DMS153 treated with DMSO at 0.1 percent for 48 hours (cell line): ENCODE data around the gene CCRL2.
"Not testable (repeated sequence)": the region's sequence is repeated elsewhere in the genome, so short reads cannot be mapped to it uniquely, and the experiment has no call there.

ENCODE experiments used
- DNase-seq: peaks from one replicate; lab custom pipeline; 2025; ENCODE audit not compliant: unreplicated experiment; lab: John Stamatoyannopoulos, UW

CCRL2 gene

DNA sequence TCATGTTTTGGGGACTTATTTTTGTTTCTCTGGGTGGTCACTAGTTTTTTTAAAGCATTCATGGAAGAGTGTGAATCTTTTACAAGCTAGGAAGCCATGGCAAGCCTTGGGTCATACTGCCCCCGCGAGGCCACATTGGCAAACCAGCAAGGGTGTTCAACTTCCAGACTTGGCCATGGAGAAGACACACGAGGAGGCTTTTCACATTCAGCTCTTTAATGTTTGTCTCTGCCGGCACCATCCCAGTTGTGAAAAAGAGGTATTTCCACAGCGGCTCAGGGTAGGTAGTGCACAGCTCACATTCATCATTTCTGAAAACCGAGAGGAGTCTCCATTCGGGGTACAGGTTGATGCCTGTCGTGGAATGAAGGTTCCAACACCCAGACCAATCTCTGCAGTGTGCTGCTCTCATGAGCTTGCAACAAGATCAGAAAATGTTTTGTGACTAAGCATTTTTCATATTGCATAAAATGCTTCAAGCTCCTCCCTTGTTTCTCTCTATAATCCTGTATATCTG is 28.6 kb upstream of the CCRL2 start:
- DNase-seq, result no peak

DNA sequence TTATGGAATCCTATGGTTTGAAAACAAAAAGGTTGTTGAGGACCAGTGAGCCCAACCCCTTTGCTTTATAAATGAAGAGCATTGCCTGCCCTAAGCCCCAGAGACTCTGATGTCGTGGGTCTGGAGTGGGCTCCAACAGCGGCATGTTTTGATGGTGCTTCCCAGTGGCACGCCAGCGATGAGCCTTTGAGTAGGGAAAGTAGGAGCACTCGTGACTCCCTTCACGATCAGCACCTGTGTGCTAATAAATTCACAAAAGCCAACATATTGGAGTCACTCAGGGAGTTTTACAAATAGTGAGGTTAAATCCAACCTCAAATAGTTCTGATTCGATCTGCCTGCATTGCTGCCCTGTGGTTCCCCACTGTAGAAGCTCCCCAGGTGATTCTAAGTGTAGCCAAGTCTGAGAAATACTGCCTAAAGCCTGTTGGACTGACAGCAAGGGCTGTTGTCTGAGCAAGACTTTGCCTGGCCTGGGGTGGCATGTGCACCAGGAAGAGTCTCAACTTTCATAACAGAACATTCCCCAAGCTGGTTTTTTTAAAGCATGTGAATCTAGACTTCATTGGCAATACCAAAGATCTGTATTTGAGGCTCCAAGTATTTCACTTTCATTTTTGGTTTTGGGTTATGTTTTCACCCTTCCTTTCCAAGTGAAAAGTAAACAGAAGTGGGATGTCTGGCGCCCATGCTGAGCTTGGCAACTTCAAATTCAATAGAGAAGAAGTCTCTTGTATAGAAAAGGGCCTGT is 26.4 kb upstream of the CCRL2 start:
- no peak for DNase-seq

DNA sequence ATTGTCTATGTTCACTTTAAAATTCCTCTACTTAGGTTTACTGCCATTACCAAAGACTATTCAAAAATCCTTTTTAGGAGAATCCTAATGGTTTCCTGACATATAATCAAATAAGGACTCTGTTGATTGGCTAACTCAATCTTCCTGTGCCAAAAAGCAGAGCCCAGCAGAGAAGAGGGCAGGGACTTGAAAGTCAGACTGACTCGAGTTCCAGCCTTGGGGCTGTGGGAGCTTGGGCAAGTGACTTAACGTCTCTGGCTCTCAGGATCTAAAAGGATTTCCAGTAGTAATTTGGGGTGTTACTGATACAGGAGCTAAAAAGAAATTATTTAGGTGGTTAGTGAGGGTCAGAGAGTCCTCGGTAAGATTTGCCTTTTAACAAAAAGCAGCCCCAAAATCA is 25.4 kb upstream of the CCRL2 start:
- DNase-seq, result no peak

DNA sequence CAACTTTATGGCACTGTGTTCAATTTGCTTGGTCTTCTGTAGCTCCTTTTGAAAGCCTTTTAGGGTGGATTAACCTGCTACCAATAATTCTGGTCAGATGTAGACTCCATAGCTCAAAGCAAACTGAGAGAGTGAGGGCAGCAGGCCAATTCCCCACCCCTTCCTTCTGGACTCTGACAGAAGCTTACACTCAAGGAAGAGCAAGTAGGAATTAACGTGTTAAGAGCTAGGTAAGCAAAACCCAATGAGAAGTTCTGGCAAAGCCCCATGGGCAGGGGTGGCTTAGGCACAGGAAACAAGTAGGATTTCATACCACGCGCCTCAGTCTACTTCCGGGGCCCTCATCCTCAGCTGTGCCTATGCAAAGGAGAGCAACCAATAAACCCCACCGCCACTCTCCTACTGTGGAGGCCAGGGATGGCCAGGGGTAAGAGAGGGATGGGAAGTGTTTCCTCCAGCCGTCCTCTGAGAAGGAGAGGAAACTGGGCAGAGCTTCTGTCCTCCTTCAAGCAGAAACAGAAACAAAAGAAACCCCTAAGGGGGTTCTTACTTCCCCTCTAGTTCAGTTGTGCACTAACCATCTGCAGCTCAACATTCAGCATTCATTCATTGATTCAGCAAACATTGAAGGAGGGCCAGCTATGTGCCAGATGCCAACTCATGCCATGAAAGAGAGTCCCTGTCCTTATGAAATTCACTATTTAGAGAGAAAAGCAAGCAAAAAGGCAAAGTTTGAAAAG is 23.7 kb upstream of the CCRL2 start:
- DNase-seq, result no peak

DNA sequence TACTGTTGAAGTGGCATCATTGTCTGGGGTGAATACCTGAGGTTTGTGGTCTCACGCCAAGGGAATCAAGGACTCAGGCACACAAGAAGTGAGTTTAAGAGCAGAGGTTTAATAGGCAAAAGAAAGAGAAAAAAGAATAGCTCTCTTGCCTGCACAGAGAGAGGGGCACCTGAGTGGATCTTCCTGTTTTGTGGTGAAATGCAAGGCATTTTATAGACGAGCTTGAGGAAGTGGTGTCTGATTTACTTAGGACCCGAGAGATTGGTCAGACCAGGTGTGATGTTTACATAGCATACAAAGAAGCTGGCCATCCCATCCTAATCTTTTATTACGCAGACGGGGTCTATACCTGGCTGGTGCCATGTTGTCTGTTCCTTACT is 23.1 kb upstream of the CCRL2 start:
- DNase-seq, result no peak

DNA sequence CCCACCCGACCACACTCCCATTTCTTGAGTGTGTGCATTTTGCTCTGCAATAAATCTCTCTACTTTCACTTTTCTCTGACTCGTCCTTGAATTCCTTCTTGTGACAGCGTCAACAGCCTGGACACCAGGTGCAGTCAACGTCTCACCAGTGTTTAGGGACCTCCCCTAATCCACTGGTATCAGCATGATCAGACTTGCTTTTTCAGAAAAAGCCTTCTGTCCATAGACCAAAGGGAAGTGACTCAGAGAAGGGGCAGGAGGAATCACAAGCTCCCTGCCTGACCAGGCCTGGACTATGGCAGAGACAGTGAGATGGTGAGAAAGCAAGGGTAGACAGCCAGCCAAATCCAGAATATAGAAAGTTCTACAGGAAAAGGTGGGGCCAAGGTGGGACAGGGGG is 20.9 kb upstream of the CCRL2 start:
- DNase-seq, result no peak

DNA sequence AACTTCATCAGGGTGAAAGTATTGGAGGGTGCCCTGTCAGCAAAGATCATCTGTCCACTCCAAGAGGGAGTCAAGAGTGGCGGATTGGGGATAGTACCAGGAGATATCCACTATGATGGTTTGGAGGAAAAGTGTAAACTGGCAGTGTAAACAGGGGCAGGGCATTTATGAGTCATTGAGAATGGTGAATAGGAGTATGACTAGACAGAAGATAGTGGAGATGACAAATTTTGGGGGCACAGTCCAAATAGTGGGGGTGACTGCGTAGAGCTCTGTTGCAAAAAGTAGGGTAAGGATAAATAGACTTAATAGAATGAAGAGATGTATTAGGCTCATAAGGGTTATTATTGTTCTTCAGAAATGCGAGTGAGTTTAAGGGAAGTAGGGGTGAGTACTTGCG is 18.2 kb upstream of the CCRL2 start:
- not testable (repeated sequence) for DNase-seq

DNA sequence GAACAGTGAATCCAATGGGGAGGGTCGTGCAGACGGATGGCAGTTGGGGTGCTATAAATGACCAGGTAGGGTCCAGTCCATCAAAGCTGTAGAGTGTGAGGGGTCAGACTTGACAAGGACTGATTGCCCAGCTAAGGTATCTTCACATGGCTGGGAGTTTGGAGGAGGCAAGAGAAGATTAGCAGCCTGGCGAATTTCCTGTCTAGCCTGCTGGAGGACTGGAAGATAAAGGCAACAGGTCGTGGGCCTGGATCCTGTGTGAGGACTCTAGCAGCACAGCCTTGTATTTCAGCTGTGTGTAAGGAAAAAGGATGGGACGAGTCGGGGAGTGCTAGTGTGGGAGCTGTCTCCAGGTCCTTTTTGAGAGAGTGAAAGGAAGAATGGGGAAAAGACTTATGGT is 17.8 kb upstream of the CCRL2 start:
- DNase-seq, result no peak

DNA sequence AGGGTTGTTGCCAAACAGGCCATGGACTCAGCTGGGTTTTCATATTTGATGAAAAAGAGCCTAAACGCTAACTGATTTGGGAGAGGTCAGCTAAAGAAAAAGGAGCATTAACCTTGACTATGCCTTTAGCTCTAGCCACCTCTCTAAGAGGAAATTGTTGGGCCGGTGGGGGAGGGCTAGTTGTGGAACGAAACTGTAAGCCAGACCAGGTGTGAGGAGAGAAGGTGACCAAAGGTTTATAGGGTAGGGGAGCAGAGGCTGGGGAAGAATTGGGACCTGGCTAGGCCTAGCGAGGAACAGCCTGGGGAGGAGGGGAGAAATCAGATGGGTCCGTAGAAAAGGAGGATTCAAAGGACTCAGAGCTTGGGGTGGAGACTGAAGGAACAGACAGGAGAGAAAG is 15.5 kb upstream of the CCRL2 start:
- not testable (repeated sequence) for DNase-seq

DNA sequence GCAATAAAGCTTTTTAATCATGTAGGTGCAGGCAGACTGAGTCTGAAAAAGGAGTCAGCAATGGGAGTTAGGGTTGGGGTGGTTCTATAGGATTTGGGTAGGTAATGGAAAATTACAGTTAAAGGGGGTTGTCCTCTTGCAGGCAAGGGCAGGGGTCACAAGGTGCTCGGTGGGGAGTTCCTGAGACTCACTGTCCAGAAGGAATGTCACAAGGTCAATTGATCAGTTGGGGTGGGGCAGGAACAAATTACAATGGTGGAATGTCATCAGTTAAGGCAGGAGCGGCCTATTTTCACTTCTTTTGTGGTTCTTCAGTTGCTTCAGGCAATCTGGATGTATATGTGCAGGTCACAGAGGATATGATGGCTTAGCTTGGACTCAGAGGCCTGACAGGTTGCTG is 14.0 kb upstream of the CCRL2 start:
- no peak for DNase-seq

DNA sequence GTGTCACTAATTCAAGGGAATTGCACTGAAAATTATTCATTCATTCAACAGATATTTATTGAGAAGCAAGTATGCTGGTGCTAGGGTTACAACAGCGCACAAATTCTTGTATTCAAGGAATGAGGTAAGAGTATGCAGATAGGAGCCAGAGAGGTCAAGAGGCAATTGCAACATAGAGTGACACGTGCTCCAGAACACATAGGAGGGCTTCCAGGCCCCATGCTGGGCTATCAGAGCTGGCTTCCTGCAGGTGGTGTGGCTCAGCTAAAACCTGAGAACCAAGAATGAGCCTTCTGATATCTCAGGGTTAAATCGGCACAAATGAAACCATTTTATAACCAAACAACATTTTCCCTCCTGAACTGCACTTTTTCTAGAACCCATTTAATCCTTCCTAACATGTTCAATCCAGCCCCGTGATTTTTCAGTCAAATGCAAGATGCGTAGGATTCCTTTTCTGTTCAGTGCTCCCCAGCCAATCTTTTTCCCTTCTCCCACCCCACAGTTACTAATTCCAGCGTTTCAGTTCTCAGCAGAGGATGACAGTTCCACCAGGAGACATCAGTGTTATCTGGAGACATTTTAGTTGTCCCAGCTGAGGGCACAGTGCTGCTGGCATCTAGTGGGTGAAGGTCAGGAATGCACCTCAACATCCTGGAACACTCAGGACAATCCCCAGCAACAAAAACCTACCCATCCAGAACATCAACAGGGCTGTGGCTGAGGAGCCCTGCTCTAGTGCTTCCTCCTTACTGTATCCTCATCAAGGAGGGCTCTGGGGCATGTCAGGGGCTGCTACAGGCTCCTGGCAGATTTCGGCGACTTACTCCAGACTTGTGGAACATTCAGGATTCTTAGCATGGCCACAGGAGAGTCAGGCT is 13.3 kb upstream of the CCRL2 start:
- DNase-seq, result no peak

DNA sequence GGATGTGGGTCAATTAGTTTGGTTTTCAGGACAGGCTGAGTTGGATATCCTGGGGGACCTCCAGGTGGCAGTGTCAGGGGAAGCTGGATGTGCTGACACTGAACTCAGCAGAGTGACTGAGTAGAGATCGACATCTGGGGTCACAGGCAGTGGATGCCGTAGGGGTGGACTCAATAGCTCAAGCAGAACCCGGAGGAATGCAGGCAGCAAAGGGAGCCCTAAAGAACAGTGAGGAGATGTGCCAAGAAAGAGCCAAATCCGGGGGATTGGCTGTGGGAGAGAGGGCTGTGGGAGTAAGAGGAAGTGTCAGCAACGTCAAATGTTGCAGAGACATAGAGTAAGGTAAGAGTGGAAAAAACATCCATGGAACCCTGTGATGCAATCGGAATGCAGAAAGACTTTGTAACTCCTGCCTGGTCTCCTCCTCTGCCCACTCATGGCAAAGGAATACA is 11.8 kb upstream of the CCRL2 start:
- no peak for DNase-seq

DNA sequence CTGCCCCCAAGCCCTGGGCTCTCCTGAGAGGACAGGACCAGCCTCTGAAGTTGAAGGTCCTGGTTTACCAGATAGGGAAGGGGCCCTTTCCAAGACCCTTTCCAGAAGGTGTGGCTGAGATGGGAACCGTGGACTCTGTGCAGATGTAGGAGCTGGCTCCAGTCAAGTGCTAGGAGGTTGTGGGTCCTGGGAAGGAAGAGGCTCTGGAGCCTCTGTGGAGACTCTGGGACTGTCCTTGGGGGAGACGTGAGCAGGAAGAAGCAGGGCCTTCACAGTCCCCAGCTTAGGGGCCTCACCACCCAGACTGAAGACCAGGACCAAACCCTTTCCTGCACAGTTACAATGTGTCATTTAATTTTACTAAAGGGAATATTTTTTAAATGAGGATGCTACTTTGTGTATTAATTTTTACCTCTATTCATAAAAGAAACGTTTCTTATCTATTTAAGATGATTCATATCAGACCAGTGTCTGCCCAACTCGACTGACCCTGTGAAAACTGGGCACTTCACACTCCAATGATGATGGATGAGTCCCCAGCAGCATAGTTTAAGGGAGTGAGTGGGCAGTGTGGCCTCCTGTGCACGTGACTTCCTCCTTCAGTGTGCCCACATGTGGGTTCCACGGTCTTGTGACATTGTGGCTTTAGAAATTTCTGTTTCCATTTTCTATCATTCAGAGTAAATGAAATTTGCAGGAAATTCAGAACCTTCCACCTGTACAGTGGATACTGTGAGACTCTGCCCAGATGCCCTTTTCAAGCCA is 11.1 kb upstream of the CCRL2 start:
- DNase-seq, result no peak

DNA sequence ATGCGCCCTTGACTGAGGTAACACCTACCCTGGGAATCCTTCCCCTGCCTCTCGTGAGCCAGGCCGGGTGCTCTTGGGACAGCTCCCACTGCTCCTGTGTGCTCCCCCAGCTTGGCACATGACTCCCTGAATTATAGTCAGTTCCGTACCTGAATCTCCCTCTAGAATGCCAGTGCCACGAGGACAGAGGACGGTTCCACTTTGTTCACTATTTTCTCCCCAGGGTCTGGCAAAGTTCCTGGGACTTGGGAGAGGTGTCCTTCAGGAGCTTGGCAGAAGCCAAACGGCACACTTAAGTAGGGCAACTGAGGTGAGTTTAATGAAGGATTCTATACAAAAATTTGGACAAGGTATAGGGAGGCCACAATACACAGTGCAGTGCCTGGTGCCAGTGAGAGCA is 9.9 kb upstream of the CCRL2 start:
- DNase-seq, result no peak

DNA sequence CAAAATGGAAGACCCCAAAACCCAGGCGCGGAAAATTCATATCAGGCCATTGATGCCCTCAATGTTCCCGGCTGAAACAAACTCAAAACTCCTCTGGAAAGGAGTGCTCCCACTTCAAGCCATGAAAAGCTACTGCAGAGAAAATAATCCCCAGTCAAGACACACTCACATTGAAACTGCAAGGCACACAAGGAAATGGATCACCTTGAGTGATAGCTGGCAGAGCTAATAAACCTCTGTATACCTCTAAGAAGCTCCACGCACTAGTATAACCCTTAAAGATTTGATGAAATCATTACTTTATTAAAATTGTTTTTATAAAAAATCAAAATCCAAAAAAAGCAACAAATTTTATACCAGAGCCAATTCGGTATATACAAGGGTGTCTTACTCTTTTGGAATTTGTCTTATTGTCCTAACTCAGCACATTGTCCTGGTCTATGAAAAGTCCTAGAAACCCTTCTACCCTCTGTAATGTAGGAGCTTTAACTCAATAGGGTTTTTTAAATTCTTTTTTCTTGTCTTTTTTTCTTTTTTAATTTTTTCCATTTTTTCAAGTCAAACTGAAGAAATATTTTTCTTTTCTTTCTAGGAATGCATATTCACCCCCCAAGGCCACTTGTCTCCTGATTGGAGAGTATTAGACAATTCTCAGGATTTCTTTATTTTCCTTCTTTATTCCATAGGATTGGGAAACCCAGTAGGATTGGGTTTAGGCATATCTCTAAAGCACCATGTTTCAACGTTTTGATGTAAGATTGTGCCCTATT is 8.7 kb upstream of the CCRL2 start:
- DNase-seq, result no peak

DNA sequence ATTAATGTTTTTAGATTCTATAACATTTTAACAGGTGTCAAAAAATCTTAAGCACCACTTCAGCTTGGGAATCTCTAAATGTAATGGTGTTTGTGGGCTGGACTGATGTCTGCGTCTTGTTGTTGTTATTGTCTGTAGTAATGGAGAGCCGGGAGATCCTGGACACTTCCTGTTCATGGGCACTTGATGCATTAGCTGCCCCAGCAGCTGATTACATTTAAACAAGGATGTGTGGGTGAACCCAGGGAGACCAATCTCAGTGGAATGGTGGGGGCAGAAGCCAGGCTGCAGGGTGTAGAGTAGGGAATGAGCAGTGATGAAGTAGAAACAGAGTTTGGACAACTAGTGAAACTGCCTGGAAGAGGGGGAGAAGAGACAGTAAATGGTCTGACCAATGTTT is 8.0 kb upstream of the CCRL2 start:
- no peak for DNase-seq

DNA sequence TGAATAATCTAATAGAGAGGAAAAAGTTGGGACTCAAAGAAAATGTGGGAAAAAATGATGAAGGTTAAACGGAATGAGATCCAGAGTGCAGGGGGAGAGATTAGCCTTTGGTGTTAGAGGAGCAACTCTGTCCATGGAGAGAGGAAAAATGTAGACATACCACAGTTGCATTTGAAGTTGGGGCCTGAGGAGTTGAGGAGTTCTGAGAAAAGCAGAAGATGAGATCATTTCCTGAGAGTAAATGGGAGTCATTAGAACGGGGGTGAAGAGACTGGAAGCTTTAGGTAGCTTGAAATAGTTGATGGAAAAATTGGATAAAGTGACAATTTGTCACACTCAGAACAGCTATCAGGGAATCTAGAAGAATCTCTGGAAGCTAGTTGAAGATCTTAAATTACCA is 7.5 kb upstream of the CCRL2 start:
- no peak for DNase-seq

DNA sequence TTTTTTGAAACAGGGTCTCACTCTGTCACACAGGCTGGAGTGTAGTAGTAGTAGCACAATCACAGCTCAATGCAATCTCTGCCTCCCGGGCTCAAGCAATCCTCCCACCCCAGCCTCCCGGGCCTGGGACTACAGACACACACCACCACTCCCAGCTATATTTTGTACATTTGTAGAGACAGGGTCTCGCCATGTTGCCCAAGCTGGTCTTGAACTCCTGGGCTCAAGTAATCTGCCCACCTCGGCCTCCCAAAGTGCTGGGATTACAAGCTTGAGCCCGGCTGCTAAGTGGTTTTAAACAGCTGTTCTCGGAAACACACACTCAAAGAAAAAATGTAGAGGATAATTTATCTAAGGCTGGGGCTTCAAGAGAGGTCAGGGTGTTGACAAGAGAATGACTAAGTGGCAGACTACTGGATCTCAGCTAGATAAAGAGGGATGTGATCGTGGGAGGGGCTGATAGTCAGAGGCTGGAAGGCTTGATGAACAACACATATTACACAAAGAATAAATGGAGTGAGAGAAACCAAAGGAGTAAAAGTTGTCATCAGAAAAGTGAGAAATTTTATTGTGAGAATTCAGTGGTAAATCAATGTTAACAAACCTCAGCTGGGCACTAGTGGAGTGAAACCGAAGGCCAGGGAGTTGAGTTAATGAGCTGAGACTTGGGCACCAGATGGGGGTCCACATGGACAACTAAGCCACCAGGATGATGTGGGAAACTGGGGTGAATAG is 6.9 kb upstream of the CCRL2 start:
- DNase-seq, result no peak

DNA sequence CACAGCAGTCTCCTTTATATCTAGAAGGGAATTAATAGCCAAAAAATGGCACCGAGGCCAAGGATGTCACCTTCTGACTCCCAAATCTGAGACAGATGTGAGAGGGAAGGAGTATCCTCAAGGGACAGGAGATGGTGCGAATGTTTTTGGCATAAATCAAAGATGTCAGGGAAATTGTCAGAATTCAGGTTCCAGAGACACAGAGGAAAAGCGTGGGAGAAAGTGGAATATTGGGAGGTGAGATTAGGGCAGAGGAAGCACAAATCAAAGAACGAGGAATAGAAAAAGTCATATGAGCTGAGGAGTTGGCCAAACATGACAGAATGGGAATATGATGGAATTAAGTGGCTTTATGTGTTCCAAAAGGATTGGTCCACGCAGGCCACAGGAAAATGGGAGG is 6.2 kb upstream of the CCRL2 start:
- no peak for DNase-seq
